ENCODE measurements around the gene TIGAR.

TIGAR gene

DNA sequence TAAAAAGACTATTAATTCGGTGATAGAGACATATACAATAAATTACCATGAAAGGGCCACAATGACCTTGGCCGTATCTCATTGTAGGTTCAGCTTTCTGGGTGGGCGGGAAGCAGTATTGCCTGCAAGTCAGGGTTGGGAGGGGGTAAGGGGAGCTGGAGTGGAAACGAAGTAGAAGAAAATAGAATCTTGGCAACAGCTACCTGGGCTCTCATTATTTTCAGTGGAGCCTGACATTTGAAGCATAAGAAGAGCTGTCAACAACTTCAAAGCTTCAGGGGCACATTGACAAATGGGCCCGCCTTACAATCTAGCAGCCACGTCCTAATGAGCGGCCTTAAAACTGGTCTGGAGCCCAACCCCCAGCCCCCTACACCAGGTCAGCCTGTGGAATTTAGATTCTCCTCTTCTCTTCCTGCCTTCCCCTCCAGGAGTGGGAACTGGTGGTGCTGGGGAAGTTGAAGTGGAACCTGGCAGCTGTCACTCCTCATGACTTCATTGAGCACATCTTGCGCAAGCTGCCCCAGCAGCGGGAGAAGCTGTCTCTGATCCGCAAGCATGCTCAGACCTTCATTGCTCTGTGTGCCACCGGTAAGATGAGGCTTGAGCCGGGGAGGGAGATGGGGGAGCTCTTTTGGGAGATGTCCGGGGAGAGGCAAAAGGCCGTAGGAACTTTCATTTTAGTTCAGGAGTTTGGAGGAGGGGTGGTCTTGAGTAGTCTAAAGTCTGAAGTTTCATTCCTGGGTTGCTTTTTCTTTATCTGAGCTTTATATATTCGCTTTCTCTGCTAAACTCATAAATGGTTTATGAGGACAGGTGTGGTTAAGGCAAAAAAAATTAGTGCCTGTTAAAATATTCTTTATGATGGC lies 42.5 kb upstream of the TIGAR start:
- Histone ChIP-seq H3K4me3 (no peak overlapping the region), H3K9me3 (no peaks in the 10 kb centered on the region), H3K4me1 (peaks cover 7% of the 10 kb centered on the region), H3K27me3 (ENCODE audit: low read depth) (peaks cover 32% of the 10 kb centered on the region), H3K36me3 (replicated peaks) (peaks cover 10% of the 10 kb centered on the region)
- in situ Hi-C loops (cut with MboI; ENCODE audit: low sequenced_read_pairs) = loop anchor here (5.0 to 10.0 kb wide), 2 partner anchors 284 to 396 kb away; no protein-coding TSS in a partner anchor
- DNase-seq (ENCODE audit: low spot score in 2 of 2) = no peak

DNA sequence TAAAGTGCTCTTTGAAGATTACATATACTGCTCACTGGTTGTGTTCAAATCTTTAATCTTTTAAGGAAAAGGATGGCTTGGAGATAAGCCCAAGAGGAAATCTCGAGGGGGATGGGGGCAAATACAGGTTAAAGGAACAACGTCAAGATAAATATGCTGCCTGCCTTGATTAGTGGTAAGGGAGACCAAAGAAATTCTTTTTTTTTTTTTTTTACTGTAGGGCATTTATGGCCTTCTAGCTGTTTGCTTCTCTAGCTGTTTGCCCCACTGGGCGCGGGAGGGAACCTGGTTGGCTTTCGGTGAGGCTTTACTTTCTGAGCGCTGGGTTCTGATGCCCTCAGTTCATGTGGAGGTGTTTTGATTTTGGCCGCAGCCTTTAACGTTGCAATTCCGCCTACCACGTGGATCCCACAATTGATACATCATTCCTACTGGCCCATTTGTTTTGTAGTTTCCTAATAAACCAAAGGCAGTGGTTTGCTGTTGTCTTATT lies 41.8 kb upstream of the TIGAR start:
- DNase-seq (ENCODE audit: low spot score in 2 of 2) = no peak
- in situ Hi-C loops (cut with MboI; ENCODE audit: low sequenced_read_pairs) = loop anchor here (5.0 to 10.0 kb wide), 2 partner anchors 284 to 397 kb away; no protein-coding TSS in a partner anchor
- peaks cover 7% of the 10 kb centered on the region for H3K4me1 ChIP-seq
- H3K9me3 ChIP-seq = no peaks in the 10 kb centered on the region
- H3K4me3 ChIP-seq = no peak overlapping the region
- peaks cover 26% of the 10 kb centered on the region for H3K27me3 ChIP-seq (ENCODE audit: low read depth)
- H3K36me3 ChIP-seq (replicated peaks) = peaks cover 10% of the 10 kb centered on the region

DNA sequence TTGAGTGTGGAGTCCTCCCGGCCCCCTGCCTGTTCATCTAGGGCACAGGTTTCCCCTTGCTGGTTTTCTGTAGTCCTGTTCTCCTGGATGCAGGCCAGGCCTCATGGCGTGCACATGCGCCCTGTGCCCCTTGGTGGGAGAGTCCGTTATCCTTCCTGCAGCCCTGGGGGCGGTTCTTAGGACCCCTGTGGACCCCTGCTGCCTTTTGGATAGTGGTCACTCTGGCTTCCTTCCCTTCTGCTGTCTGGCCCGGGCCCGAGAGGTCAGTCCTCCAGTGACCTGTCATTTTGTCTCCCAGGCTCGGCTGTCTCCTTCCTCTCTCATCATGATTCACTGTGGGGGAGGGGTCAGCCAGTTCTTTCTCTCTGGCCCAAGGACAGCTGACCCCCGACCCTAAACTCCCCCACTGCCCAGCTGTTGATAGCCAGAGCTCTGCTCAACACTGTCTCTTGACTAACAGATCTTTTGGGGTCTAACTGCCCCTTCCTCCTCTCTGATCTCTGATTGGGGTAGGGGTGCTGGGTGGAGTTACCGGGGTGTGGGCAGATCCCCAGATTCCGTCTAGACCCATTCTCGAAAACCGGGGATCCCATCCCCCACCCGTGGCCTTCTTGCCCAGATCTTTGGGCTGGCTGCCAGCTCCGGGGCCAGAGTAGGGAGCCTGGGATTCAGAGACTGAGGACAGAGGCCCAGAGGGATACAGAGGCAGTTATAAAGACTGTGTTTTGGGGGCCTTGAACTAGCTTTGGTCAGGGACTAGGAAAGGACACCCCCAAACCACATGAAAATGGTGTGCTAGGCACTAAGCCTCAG lies 40.5 kb upstream of the TIGAR start:
- in situ Hi-C loops (cut with MboI; ENCODE audit: low sequenced_read_pairs) = no loop called here
- Histone ChIP-seq H3K27me3 (ENCODE audit: low read depth) (peaks cover 13% of the 10 kb centered on the region), H3K36me3 (replicated peaks) (peaks cover 10% of the 10 kb centered on the region), H3K4me1 (peaks cover 7% of the 10 kb centered on the region), H3K4me3 (no peak overlapping the region), H3K9me3 (no peaks in the 10 kb centered on the region)
- no peak for DNase-seq (ENCODE audit: low spot score in 2 of 2)

DNA sequence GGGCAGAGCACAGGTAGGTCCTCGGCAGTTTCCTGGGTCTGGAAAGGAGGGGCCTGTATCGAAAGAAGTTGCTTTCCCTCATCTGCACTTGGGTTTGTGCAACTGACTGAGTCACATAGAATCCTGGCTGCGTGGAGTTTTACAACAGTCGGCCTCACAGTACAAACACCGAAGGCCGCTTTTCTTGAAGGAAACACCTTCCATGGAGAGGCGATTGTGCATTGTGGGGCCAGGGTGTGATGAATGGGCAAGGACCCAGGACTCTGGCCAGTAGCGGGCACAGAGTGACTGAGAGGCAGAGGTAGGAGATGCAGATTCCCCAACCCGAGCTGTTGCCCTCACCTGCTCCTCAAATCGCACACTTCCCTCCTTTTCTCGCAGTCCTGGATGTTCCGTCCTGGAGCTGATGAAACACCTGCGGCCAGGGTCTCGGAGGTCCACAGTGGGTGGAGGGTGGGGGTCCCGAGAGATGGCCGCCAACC lies 39.8 kb upstream of the TIGAR start:
- no peak for DNase-seq (ENCODE audit: low spot score in 2 of 2)
- H3K9me3 ChIP-seq = no peaks in the 10 kb centered on the region
- H3K4me1 ChIP-seq = peaks cover 6% of the 10 kb centered on the region
- H3K36me3 ChIP-seq (replicated peaks) = peaks cover 8% of the 10 kb centered on the region
- no peak overlapping the region for H3K4me3 ChIP-seq
- H3K27me3 ChIP-seq (ENCODE audit: low read depth) = peaks cover 6% of the 10 kb centered on the region
- in situ Hi-C loops (cut with MboI; ENCODE audit: low sequenced_read_pairs) = no loop called here

DNA sequence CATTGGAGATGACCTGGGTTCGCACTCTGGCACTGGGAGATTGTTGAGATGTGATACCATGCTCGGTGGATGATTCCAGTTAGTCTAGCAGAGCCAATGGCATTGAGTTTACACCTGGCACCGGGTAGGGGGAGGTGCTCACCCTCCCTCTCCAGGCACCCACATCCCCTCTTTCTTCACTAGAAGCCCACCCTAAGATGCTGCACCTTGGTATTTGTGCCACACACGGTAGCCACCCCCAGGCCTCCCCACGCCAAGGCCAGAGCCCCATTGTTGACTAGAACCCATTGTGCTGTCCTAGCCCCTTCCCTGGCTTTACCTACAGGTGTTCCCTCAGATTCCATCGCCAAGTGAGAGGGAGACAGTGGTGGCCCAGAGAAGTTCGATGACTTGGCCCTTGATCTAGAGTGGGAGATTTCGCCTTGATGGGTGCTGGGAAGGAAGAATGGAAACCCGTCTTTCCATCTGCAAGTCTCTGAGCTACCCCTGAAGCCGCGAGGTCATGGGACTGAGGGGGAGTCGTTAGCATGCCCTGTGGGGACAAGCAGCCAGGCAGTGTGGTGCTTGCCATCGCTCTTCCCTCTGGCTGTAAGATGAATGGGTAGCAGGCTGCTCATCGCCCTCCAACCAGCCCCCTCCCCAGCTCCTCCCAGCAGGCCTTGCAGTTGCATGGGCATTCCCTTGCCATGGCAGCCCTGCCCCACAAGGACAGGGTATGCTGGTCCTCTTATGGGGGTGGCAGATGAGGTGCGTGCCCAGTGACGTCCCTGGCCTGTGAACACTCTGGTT lies 38.7 kb upstream of the TIGAR start:
- in situ Hi-C loops (cut with MboI; ENCODE audit: low sequenced_read_pairs) = no loop called here
- Histone ChIP-seq H3K27me3 (ENCODE audit: low read depth) (no peaks in the 10 kb centered on the region), H3K4me3 (no peak overlapping the region), H3K36me3 (replicated peaks) (peaks cover 4% of the 10 kb centered on the region; the same call in 1 of the 2 replicates), H3K4me1 (0 out of 2 replicates have a peak, but pooled peaks cover under 1% of the 10 kb centered on the region), H3K9me3 (no peaks in the 10 kb centered on the region)
- no peak for DNase-seq (ENCODE audit: low spot score in 2 of 2)

DNA sequence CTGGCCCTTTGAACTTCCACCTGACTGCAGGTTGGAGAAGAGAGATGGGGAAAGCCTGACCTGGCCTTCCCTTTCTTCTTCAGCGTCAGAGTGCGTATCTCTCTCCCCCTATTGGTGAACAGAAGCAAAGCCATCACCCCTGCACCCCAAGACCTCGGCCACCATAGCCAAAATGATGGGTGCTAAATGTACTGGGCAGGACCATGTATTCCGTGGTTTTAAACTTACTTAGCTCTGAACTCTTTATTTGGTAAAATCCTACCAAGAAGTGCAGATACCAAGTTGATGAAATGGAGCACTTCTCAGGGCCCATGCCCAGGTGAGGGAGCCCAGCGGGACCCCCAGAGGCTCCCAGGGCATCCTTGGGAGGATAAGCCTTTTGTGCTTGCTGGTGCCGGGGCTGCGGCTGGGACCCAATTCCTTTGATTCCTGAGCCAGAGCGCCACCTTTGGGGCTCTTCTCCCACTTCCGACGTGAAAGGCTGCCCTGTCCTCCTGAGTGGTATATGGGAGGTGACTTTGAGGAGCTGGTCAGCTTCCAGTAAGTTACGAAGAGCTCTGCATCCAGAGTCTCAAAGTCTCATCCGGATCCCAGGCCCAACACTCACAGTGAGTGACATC lies 38.0 kb upstream of the TIGAR start:
- Histone ChIP-seq H3K27me3 (ENCODE audit: low read depth) (no peaks in the 10 kb centered on the region), H3K9me3 (no peaks in the 10 kb centered on the region), H3K4me1 (no peaks in the 10 kb centered on the region), H3K4me3 (no peak overlapping the region), H3K36me3 (replicated peaks) (peaks cover 1% of the 10 kb centered on the region; the same call in 1 of the 2 replicates)
- in situ Hi-C loops (cut with MboI; ENCODE audit: low sequenced_read_pairs) = no loop called here
- no peak for DNase-seq (ENCODE audit: low spot score in 2 of 2)

DNA sequence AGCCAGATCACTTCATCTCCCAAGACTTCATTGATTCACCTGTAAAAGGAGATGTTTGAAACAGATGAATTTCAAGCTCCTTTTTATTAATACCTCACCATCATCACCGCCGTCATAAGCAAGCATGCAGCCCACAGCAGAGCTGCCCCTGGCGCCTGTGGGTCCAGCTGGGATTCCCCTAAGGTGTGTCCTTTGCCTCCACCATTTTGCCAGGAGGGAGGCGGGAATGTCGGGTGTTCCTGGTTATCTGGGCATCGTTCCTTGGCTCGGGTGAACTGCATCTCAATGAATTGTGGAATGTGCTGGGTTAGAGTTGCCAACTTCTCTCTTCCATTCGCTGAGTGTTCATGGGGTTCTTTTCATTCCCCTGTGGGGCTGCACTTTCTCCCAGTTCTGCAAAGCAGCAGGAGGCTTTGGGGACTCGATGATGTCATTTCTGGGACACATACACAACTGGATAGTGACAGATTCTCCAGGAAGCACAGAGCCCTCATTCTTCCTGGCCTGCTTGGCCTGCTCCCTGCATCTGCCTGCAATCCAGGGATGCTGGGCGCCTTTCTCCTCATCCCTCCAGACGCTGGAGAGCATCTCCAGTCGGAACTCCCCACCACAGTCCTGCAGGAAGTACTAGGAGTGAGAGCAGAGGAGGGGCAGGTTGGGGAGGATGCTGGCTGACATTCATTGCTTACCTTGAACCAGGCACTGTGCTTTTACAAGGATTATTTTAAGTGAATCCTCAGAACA lies 37.3 kb upstream of the TIGAR start:
- Histone ChIP-seq H3K27me3 (ENCODE audit: low read depth) (no peaks in the 10 kb centered on the region), H3K4me1 (no peaks in the 10 kb centered on the region), H3K4me3 (no peak overlapping the region), H3K9me3 (no peaks in the 10 kb centered on the region), H3K36me3 (replicated peaks) (no peaks in the 10 kb centered on the region; the same call in 1 of the 2 replicates)
- in situ Hi-C loops (cut with MboI; ENCODE audit: low sequenced_read_pairs) = no loop called here
- DNase-seq (ENCODE audit: low spot score in 2 of 2) = no peak

DNA sequence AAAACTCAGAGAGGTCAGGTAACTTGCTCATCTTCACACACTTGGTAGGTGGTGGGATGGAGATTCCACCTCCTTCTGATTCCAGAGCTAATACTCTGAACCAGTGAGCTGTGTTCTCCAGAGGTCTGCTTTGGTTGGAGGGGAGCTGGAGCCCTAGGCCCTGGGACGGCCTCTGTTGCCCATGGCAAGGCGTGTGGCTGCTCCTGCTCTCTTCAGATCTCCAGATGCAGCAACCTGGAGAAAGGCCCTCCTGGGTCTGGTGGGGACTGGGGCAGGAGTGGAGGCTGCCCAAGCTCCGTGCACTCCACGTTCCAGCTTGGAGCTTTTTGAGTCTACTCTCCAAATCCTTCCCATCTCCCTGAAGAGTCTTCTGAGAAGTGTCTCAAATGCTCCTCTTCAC lies 36.7 kb upstream of the TIGAR start:
- H3K27me3 ChIP-seq (ENCODE audit: low read depth) = no peaks in the 10 kb centered on the region
- in situ Hi-C loops (cut with MboI; ENCODE audit: low sequenced_read_pairs) = no loop called here
- no peak for DNase-seq (ENCODE audit: low spot score in 2 of 2)
- no peaks in the 10 kb centered on the region for H3K9me3 ChIP-seq
- H3K4me1 ChIP-seq = no peaks in the 10 kb centered on the region
- H3K36me3 ChIP-seq (replicated peaks) = no peaks in the 10 kb centered on the region; the same call in 1 of the 2 replicates
- H3K4me3 ChIP-seq = no peak overlapping the region

DNA sequence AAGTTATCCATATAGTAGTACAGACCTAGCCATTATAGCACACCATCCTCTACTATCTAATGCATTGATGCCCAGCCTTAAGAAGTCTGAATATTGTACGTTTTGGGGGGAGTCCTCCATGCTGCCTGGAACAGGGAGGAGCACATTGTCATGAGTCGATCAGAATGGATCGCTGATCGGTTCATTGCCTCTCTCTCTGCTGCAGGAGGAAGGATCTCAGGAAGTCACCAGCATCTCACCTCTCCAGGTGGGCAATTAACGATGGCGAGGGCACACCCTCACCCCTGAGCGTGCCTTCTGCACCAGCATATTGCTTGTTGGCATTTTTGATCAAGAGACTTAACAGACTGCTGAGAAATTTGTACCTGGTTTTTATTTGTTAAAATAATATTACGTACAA lies 35.9 kb upstream of the TIGAR start:
- no peak for DNase-seq (ENCODE audit: low spot score in 2 of 2)
- no peak overlapping the region for H3K4me3 ChIP-seq
- in situ Hi-C loops (cut with MboI; ENCODE audit: low sequenced_read_pairs) = no loop called here
- no peaks in the 10 kb centered on the region for H3K27me3 ChIP-seq (ENCODE audit: low read depth)
- no peaks in the 10 kb centered on the region; the same call in 1 of the 2 replicates for H3K36me3 ChIP-seq (replicated peaks)
- H3K4me1 ChIP-seq = no peaks in the 10 kb centered on the region
- H3K9me3 ChIP-seq = no peaks in the 10 kb centered on the region

DNA sequence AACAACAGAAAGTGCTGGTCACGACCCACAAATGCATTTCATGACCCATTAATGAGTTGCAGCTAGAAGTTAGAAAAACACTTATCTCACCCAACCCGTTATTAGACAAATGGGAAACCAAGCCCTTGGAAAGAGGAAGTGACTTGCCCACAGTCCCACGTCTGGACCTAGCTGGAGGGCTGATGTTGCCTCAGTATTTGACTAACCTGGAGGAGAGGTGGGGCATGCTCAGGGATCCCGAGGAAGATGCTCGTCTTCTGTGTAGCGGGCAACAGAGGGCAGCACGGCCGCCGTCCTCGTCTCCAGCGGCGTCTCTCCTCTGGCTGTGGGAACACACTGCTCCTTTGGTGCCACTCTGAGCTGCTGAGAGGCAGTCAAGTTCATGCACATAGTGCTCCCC lies 34.8 kb upstream of the TIGAR start:
- H3K9me3 ChIP-seq = no peaks in the 10 kb centered on the region
- H3K27me3 ChIP-seq (ENCODE audit: low read depth) = no peaks in the 10 kb centered on the region
- H3K36me3 ChIP-seq (replicated peaks) = no peaks in the 10 kb centered on the region; the same call in 1 of the 2 replicates
- no peak for DNase-seq (ENCODE audit: low spot score in 2 of 2)
- H3K4me1 ChIP-seq = no peaks in the 10 kb centered on the region
- no peak overlapping the region for H3K4me3 ChIP-seq
- in situ Hi-C loops (cut with MboI; ENCODE audit: low sequenced_read_pairs) = no loop called here

DNA sequence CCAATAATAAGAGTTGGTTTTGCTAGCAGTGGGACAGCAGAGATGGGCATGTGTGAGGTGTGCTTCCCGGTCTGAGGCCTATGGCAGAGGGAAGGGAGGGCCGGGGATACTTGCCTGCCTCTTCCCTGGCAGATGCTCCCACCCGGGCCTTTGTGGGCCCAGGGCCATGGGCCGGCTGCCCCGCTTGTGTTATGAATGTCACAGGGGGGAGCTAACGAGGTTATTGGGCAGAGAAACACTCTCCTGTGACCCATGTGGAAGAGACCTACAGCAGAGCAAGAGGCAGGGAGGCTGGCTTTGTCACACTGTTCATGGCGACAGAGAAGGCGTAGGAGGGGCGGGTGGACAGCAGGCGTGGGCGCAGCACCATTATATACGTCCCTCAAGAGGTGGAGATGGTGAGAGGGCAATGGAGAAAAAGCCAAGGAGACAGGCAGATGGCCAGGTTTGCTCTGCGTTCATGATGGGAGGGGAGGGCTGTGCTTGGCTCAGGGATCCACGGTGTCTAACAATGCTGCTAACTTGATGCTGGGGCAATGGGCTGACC lies 34.2 kb upstream of the TIGAR start:
- no peaks in the 10 kb centered on the region; the same call in 1 of the 2 replicates for H3K36me3 ChIP-seq (replicated peaks)
- in situ Hi-C loops (cut with MboI; ENCODE audit: low sequenced_read_pairs) = no loop called here
- H3K9me3 ChIP-seq = no peaks in the 10 kb centered on the region
- no peak for DNase-seq (ENCODE audit: low spot score in 2 of 2)
- no peaks in the 10 kb centered on the region for H3K27me3 ChIP-seq (ENCODE audit: low read depth)
- H3K4me1 ChIP-seq = no peaks in the 10 kb centered on the region
- H3K4me3 ChIP-seq = no peak overlapping the region
